Vagina (tissue), 2 donors: ENCODE results near the gene TRAPPC10.

Experiments
- CTCF ChIP-seq, 3 experiments: fragments of 450-650 bp in 2 of 3; fragments of 200-600 bp in 1 of 3; sonication (generic) in 1 of 3; IDR thresholded peaks; one replicate each; pipeline ENCODE4 v1.5.1; 2017 to 2019; ENCODE audit warnings: antibody characterized with exemption in 3 of 3, mild to moderate bottlenecking in 2 of 3, moderate library complexity in 2 of 3
- POLR2A ChIP-seq, 2 donors: fragments of 450-650 bp; IDR thresholded peaks; one replicate each; pipeline ENCODE4 v1.6.1; 2017; ENCODE audit warnings: antibody characterized with exemption in 2 of 2, mild to moderate bottlenecking in 2 of 2, moderate library complexity in 2 of 2
- POLR2AphosphoS5 ChIP-seq, 2 donors: sonication (generic); formaldehyde crosslinking; IDR thresholded peaks; one replicate each; pipeline ENCODE4 v1.9.0; 2017; ENCODE audit warnings: antibody characterized with exemption in 2 of 2, mild to moderate bottlenecking in 2 of 2, low read depth in 1 of 2; ENCODE audit not compliant: insufficient read depth in 1 of 2

- TF ChIP-seq CTCF (IDR thresholded peaks at IDR 0.05) (no peak), POLR2A (IDR thresholded peaks at IDR 0.05) (no peak), POLR2AphosphoS5 (IDR thresholded peaks at IDR 0.05; ENCODE audit: insufficient read depth in 1 of 2, low read depth in 1 of 2) (no peak)
Observed at GRCh38 chr21:43979654-43980053, 32.5 kb upstream of the TRAPPC10 start.
